ENCODE data around the gene DMD. TPM values are rescaled to one million over a fixed set of nuclear protein-coding genes. Genes with fewer than 3 reads are reported as not detected.

Gene DMD
- total and polyA plus RNA-seq, 12 donors = 28.5 to 228 (median 168) TPM

- peaks cover 0 to 7% (median 0%) of the 10 kb centered on the region in 9 donors for H3K36me3 ChIP-seq
- no peaks in the 10 kb centered on the region for H3K4me1 ChIP-seq
- TF ChIP-seq, protein P1, sequence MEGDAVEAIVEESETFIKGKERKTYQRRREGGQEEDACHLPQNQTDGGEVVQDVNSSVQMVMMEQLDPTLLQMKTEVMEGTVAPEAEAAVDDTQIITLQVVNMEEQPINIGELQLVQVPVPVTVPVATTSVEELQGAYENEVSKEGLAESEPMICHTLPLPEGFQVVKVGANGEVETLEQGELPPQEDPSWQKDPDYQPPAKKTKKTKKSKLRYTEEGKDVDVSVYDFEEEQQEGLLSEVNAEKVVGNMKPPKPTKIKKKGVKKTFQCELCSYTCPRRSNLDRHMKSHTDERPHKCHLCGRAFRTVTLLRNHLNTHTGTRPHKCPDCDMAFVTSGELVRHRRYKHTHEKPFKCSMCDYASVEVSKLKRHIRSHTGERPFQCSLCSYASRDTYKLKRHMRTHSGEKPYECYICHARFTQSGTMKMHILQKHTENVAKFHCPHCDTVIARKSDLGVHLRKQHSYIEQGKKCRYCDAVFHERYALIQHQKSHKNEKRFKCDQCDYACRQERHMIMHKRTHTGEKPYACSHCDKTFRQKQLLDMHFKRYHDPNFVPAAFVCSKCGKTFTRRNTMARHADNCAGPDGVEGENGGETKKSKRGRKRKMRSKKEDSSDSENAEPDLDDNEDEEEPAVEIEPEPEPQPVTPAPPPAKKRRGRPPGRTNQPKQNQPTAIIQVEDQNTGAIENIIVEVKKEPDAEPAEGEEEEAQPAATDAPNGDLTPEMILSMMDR (IDR thresholded peaks at IDR 0.05) = no peak
- intact Hi-C loops (cut with DNase I) = no loop called here
- H3K4me3 ChIP-seq = no peak overlapping the region
- no peak overlapping the region for H3K27ac ChIP-seq
- DNase-seq (no peak), ATAC-seq (no peak)
- WGBS, 2 donors = 76 to 78% methylated on average over 2 of the region's 2 CpGs
- H3K27me3 ChIP-seq = no peaks in the 10 kb centered on the region
- no peaks in the 10 kb centered on the region for H3K9me3 ChIP-seq
Measured at GRCh38 chrX:31154946-31155345, 2056.4 kb downstream of the DMD start.

DNA sequence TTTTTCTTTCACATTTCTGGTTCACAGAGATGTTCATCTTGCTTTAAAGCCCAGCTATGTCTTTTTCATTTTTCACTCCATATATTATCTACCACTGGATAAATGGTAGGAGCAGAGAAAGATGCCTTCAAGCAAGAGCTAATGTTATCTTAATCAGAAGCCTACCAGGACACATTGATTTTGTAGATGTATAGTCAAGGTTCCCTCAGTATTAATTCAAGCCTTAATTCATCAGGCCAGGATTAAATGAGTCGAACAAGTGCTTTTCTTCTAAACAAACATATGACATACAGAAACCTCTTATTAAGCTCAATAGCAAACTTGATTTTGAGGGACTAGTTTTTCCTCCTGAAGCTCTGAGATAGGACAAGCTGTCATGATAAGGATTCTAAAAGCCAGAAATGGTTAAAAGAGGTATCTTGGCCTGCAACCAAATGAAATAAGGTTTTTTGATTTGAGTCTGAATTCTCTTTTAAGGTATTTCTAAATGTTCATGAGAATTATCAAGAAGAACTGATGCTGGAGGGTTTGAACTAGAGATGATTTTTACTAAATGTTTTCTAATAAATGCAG is 2057.8 kb downstream of the DMD start:
- H3K4me3 ChIP-seq = no peak overlapping the region
- TF ChIP-seq, protein P1 (IDR thresholded peaks at IDR 0.05) = no peak
- intact Hi-C loops (cut with DNase I) = no loop called here
- no peaks in the 10 kb centered on the region for H3K9me3 ChIP-seq
- no peak overlapping the region for H3K27ac ChIP-seq
- ATAC-seq (no peak), DNase-seq (no peak)
- WGBS, 2 donors = 89 to 96% methylated on average over 1 of the region's 1 CpG
- H3K27me3 ChIP-seq = no peaks in the 10 kb centered on the region
- no peaks in the 10 kb centered on the region for H3K4me1 ChIP-seq
- H3K36me3 ChIP-seq = peaks cover 0 to 20% (median 0%) of the 10 kb centered on the region in 9 donors

DNA sequence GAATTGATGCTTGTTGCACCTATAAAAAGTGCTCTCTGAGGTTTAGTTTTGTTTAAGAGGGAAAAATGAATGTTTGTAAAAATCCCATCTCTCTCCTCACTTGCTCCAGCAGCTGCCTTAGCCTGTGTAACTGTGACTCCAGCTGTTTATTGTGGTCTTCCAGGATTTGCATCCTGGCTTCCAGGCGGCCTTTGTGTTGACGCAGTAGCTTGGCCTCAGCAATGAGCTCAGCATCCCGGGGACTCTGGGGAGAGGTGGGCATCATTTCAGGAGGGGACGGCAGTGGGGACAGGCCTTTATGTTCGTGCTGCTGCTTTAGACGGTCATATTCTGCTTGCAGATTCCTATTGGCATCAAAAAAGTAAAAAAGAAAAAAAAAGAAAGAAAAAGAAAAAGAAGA is 2064.2 kb downstream of the DMD start:
- H3K27ac ChIP-seq = no peak overlapping the region
- 71 to 76% methylated on average over 6 of the region's 6 CpGs for WGBS, 2 donors
- DNase-seq (no peak), ATAC-seq (peak in 1 of 8 donors; percentile 52)
- no peaks in the 10 kb centered on the region for H3K9me3 ChIP-seq
- no peaks in the 10 kb centered on the region for H3K27me3 ChIP-seq
- peaks cover 0 to 68% (median 0%) of the 10 kb centered on the region in 9 donors for H3K36me3 ChIP-seq
- no peaks in the 10 kb centered on the region for H3K4me1 ChIP-seq
- intact Hi-C loops (cut with DNase I) = no loop called here
- TF ChIP-seq, protein P1 (IDR thresholded peaks at IDR 0.05) = no peak
- H3K4me3 ChIP-seq = no peak overlapping the region

DNA sequence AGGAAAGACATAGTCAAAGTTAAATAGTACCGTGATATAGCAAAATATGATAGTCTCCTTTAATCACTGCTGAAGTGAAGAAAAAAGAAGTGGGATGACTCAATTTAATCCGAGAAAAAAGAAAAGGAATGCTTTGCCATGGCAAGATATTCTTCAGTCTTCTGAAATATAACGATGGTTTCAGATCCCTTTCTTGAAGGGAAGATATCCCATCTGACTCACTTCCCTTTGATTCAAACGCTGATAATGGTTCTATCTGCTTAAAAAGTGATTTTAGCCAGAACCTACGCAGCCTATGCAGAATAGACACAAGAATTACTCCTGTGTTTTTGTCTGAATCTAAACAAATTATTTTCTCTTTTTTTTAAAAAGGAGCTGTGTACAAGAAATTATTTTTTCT is 2071.4 kb downstream of the DMD start:
- no peaks in the 10 kb centered on the region for H3K27me3 ChIP-seq
- peaks cover 0 to 29% (median 0%) of the 10 kb centered on the region in 9 donors for H3K36me3 ChIP-seq
- peak overlapping the region in 2 of 10 donors; percentile 1 to 15 for H3K27ac ChIP-seq
- H3K4me1 ChIP-seq = peaks cover 0 to 9% (median 0%) of the 10 kb centered on the region in 9 donors
- H3K4me3 ChIP-seq = no peak overlapping the region
- H3K9me3 ChIP-seq = peaks cover 0 to 6% (median 0%) of the 10 kb centered on the region in 11 donors
- ATAC-seq = peak in 1 of 8 donors; percentile 35
- TF ChIP-seq, protein P1 (IDR thresholded peaks at IDR 0.05) = no peak
- intact Hi-C loops (cut with DNase I) = no loop called here
- 60 to 80% methylated on average over 5 of the region's 5 CpGs for WGBS, 2 donors
- DNase-seq = no peak
